HG03342 (cell line): ENCODE measurements around the gene SMG7.

Source experiments
- ATAC-seq: cut with Tn5 transposase; IDR thresholded peaks from one replicate; pipeline ENCODE4 v1.9.1; 2021; ENCODE audit warnings: mild to moderate bottlenecking, moderate library complexity; ENCODE audit not compliant: unreplicated experiment

Gene SMG7

DNA sequence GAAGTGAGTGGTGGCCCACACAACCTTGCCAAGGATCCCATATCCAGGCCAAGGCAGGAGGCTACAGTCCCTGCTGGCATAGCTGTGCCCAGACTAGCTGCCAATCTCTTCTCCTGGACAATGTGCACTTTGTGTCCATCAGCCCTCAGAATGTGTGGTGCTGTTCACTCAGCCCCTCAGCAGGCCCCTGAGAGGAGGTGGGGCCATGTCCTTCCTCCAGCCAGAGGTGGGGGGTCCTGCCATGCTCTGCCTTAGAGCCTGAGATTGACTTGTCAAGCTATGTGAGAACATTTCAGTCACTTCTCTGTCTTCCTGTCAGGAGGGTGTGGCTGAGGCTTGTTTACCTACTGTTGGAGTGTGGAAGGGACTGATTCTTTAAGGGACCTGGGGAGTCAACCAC, 116.5 kb downstream of the SMG7 start:
- no peak for ATAC-seq

DNA sequence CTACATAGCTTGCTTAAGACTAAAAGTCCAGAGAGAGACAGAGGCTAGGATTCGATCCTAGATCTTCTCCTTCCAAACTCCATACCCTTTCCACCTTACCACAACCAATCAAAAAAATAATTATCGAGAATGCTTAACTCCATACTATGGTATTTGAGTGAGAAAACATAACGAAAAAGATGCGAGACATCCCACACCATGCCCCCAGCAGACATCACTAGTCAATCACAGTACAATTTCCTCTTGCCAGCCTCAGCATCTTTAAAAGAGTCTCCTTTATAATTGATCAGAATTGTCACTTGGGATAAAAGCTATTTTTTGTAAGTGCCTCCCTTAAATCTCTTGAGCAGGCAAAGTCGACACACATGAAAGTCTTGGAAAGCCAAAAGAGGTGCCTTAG, 117.1 kb downstream of the SMG7 start:
- no peak for ATAC-seq

DNA sequence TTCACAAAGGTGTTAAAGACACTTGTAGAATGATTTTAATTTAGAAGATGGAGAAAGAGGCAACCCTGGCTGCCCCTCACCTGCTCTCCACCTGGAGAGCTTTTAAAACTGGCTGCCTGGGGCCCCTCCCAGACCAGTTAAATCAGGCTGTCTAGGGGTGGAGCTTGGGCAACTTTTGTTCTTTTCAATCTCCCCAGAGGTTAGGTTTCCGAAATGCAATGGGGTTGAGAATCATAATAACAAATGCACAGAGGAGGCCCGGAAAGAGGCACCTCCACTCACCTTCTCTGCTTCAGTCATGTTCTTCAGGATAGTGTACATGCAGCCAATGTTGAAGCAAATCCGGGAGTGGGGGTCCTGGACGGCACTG, 117.6 kb downstream of the SMG7 start:
- ATAC-seq: no peak

DNA sequence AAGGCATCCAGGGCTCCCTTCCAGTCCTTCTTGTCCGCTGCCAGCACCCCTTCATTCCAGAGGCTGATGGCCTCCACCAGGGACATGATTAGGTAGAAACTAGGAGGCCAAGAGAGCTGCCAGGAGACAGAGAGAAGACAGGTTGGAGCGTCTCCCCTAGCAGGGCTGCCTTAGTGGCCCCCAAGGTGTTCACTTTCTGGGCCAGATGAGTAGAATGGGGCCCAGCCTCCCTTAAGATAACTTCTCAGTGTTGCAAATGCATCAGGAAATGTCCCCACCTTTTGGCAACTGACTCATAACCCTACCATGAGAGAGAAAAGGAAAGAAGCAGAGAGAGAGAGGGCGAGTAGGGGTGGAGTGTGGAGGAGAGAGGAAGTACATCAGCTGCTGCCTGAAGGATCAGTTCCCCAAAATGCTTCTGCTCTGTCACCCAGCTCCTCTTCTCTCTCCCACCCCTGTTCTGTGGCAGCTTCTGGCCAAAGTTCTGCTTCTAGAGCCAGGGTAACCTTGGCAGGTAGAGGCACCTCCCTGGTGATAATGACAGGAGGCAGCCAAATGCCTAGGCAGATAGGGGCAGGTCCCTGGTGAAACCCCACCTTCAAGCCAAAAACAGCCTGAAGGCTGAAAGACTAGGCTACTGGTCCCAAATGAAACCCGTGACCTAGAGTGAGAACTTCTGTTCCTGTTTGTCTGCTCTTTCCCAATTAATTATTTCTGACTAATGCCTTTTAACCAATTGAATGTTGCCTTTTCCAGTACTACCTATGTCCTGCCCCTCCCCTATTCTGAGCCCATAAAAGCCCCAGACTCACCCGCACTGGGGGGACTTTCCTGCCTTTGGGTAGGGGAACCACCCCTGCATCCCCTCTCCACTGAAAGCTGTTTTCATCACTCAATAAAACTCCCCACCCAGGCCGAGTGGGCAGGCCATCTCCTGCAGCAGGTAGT, 118.2 kb downstream of the SMG7 start, which contains the start of gene NCF2:
NCF2 (minus strand) TSS at position 216 of the 948 bp plus-strand sequence; CDS start at position 86, 130 bp downstream.
- ATAC-seq: peak; percentile 86

DNA sequence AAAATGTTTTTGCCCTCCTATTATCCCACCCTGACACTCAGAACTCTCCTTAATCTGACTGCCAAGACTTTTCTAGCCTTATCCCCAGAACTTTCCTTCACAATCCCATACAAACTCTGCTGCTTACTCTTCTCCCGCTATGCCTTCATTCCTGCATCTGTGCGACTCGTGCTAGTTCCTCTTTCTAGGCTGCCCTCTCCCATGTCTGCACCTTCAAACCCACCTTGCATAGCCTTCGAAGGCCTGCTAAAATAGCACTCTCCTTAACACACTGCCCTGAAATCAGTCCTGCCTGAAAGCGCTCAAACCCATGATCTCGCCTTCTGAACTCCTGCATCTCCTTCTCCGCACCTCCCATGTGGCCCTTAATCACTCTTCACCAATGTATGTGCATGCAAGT, 120.4 kb downstream of the SMG7 start:
- ATAC-seq: no peak

DNA sequence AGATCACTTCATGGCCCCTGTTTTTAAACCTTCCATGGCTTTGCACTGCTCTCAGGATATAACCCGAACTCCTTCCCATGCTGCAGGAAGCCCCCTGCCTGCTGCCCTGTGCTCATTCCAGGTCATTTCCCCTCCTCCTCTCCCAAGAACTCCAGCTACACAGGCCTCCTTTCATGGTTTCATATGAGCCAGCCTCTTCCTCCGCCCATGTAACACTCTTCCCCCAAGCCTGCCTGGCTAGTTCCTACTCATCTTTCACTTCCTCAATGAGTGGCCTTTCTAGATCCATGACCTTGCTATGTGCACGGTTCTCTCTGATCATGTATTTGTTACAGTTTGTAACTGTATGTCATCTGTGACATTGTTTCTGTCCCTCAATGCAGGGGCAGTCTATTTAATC, 121.1 kb downstream of the SMG7 start:
- ATAC-seq: peak; percentile 51

DNA sequence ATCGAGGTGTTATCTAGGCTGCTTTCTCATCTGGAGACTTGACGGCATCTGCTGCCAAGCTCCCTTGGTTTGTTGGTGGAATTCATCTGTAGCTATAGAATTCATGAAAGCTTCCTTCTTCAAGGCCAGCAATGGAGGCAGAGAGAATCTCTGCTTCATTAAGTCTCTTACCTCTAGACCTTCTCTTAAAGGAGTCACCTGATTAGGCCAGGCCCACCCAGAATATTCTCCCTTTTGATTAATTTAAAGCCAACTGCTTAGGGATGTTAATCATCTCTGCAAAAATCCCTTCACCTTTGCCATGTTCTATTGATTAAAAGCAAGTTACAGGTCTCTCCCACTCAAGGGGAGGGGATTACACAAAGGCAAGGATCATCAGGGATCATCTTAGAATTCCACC, 123.2 kb downstream of the SMG7 start:
- ATAC-seq: no peak

- no peak for ATAC-seq
Measured at GRCh38 chr1:183596500-183596899, 124.2 kb downstream of the SMG7 start.

DNA sequence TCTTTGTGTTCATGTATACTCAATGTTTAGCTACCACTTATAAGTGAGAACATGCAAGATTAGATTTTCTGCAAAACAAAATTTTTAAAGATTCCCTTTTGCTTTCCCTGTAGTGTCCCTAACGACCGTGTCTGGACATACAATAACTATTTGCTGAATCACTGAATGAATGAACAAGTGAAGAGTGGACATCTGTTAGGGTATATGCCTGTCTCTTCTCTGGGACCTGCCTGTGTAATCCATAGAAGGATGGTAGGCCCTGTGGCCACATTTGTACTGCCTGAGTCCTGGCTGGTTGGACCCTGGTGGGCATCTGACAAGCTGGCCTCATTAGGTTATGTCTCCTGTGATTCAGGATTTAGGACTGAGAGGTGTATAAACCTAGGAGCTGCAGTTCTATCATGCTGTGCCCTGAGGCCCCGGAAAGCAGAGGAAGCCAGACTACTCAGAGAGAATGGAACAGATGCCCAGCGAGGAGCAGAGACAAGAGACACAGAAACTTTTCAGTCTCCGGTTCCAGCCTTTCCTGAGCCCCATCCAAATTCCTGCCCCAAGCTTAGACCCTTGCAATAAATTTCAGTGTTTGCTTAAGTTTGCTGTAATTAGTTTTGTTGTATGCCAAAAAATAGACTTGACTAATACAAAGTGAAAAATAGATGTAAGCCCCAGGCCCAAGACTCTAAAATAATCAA, 125.5 kb downstream of the SMG7 start:
- ATAC-seq: no peak

- ATAC-seq: peak; percentile 80
Measured at GRCh38 chr1:183598386-183598785, 126.1 kb downstream of the SMG7 start.

DNA sequence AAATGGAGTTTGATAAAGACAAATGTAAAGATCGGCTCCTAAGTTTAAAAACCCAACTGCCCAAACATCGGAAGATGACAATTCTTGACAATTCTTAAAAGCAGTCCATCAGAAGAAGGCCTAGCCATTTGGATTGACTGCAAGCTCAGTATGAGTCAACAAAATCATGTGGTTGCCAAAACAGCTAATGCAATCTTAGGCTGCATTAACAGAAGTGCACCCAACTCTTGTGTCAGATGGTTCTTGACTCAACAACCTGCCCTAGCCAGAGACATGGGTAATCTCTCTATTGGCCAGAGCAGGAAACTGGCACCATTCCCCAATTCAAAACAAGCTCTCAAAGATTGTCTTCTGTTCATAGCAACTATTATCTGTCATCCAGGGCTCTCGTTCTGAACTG, 127.8 kb downstream of the SMG7 start:
- no peak for ATAC-seq

- ATAC-seq: no peak
Measured at GRCh38 chr1:183600634-183601033, 128.3 kb downstream of the SMG7 start.

- no peak for ATAC-seq
Measured at GRCh38 chr1:183602510-183602909, 130.2 kb downstream of the SMG7 start.
